Stimulated activated CD4-positive, alpha-beta T cell treated with anti-CD3 and anti-CD28 coated beads, Interleukin-1b, Interleukin-23, amount 100 ng/mL, for 48 hours (primary cell): ENCODE results near the gene ZNF532.
"Not testable (repeated sequence)": the region's sequence is repeated elsewhere in the genome, so short reads cannot be mapped to it uniquely, and the experiment has no call there.

Experiments
- DNase-seq: peaks from one replicate; pipeline ENCODE4 v3.0.0-alpha.2; 2020

Gene ZNF532

GRCh38 chr18:58864146-58865032 lies at the start of gene ZNF532:
ZNF532 (plus strand) TSS chr18:58864877. CDS start in a region left out here.
- DNase-seq = no peak

GRCh38 chr18:58819051-58819450 lies 45.6 kb upstream of the ZNF532 start:
- no peak for DNase-seq

- no peak for DNase-seq
Measured at GRCh38 chr18:58820251-58820650, 44.4 kb upstream of the ZNF532 start.

- no peak for DNase-seq
Measured at GRCh38 chr18:58822944-58823343, 41.7 kb upstream of the ZNF532 start.

- no peak for DNase-seq
Measured at GRCh38 chr18:58823412-58823811, 41.3 kb upstream of the ZNF532 start.

GRCh38 chr18:58826926-58827325 lies 37.8 kb upstream of the ZNF532 start:
- not testable (repeated sequence) for DNase-seq

- no peak for DNase-seq
Measured at GRCh38 chr18:58827428-58827827, 37.2 kb upstream of the ZNF532 start.

- DNase-seq = no peak
Measured at GRCh38 chr18:58827886-58828285, 36.8 kb upstream of the ZNF532 start.

- no peak for DNase-seq
Measured at GRCh38 chr18:58828399-58829121, 36.1 kb upstream of the ZNF532 start.

GRCh38 chr18:58829263-58829662 lies 35.4 kb upstream of the ZNF532 start:
- no peak for DNase-seq

- not testable (repeated sequence) for DNase-seq
Measured at GRCh38 chr18:58829886-58830285, 34.8 kb upstream of the ZNF532 start.

- DNase-seq = no peak
Measured at GRCh38 chr18:58831606-58832005, 33.1 kb upstream of the ZNF532 start.

- no peak for DNase-seq
Measured at GRCh38 chr18:58838165-58838860, 26.4 kb upstream of the ZNF532 start.

GRCh38 chr18:58838946-58839345 lies 25.7 kb upstream of the ZNF532 start:
- no peak for DNase-seq

GRCh38 chr18:58842978-58843687 lies 21.5 kb upstream of the ZNF532 start:
- DNase-seq = no peak

GRCh38 chr18:58843688-58844035 lies 21.0 kb upstream of the ZNF532 start:
- DNase-seq = no peak

- DNase-seq = no peak
Measured at GRCh38 chr18:58844871-58845270, 19.8 kb upstream of the ZNF532 start.

- no peak for DNase-seq
Measured at GRCh38 chr18:58845928-58846724, 18.6 kb upstream of the ZNF532 start.

GRCh38 chr18:58847383-58848071 lies 17.1 kb upstream of the ZNF532 start:
- no peak for DNase-seq

GRCh38 chr18:58848685-58849084 lies 16.0 kb upstream of the ZNF532 start:
- no peak for DNase-seq

- DNase-seq = no peak
Measured at GRCh38 chr18:58850786-58851469, 13.7 kb upstream of the ZNF532 start.
